Neural progenitor cell (in vitro differentiated cells): Measurements from ENCODE around the gene NLGN2. TPM values are rescaled to one million over a fixed set of nuclear protein-coding genes. Genes with fewer than 3 reads are reported as not detected.

Source experiments
- DNase-seq: peaks from one replicate; pipeline ENCODE4 v3.0.0-alpha.2; 2016; ENCODE audit warnings: low spot score
- H2AFZ ChIP-seq: fragments of 200-600 bp; sonication (generic); replicated peaks from 2 replicates; pipeline ENCODE4 v1.6.1; 2016; ENCODE audit warnings: antibody characterized with exemption
- H3F3A ChIP-seq: fragments of 200-600 bp; sonication (generic); 2 replicates; pipeline ENCODE4 v1.6.1; 2016; ENCODE audit warnings: antibody characterized with exemption, low read depth
- H3K27ac ChIP-seq: fragments of 200-600 bp; sonication (generic); 2 replicates; pipeline ENCODE4 v1.5.1; 2016; ENCODE audit warnings: mild to moderate bottlenecking
- H3K27me3 ChIP-seq: fragments of 200-600 bp; sonication (generic); 2 replicates; pipeline ENCODE4 v1.6.1; 2016; ENCODE audit warnings: mild to moderate bottlenecking, moderate library complexity
- H3K36me3 ChIP-seq: fragments of 200-600 bp; sonication (generic); 2 replicates; pipeline ENCODE4 v1.5.1; 2016
- H3K4me1 ChIP-seq: fragments of 200-600 bp; sonication (generic); 2 replicates; pipeline ENCODE4 v1.6.1; 2016; ENCODE audit warnings: mixed run types
- H3K4me2 ChIP-seq: fragments of 200-600 bp; sonication (generic); 2 replicates; pipeline ENCODE4 v1.6.1; 2016
- H3K4me3 ChIP-seq: fragments of 200-600 bp; sonication (generic); 2 replicates; pipeline ENCODE4 v1.5.1; 2016
- H3K79me2 ChIP-seq: fragments of 200-600 bp; sonication (generic); 2 replicates; pipeline ENCODE4 v1.6.1; 2016; ENCODE audit warnings: low read depth
- H3K9ac ChIP-seq: fragments of 200-600 bp; sonication (generic); 2 replicates; pipeline ENCODE4 v1.6.1; 2016
- H3K9me3 ChIP-seq: fragments of 200-600 bp; sonication (generic); 2 replicates; pipeline ENCODE4 v1.5.1; 2016; ENCODE audit warnings: low read depth
- H4K20me1 ChIP-seq: fragments of 200-600 bp; sonication (generic); 2 replicates; pipeline ENCODE4 v1.6.1; 2016; ENCODE audit warnings: low read depth
- H3K27ac Mint-ChIP-seq: 3 replicates; pipeline ENCODE4 v1.8.0; 2021; ENCODE audit warnings: mixed read lengths
- H3K27me3 Mint-ChIP-seq: 2 replicates; pipeline ENCODE4 v1.8.0; 2022; ENCODE audit warnings: low read depth, mild to moderate bottlenecking, inconsistent platforms, moderate library complexity, mixed read lengths; ENCODE audit not compliant: insufficient read depth
- H3K36me3 Mint-ChIP-seq: 3 replicates; pipeline ENCODE4 v1.8.0; 2021; ENCODE audit warnings: mixed read lengths
- H3K4me1 Mint-ChIP-seq: 3 replicates; pipeline ENCODE4 v1.8.0; 2021; ENCODE audit warnings: mixed read lengths
- H3K4me3 Mint-ChIP-seq: 3 replicates; pipeline ENCODE4 v1.8.0; 2021; ENCODE audit warnings: mild to moderate bottlenecking, moderate library complexity, mixed read lengths
- H3K9me3 Mint-ChIP-seq: 3 replicates; pipeline ENCODE4 v1.8.0; 2020; ENCODE audit warnings: mixed read lengths
- CTCF ChIP-seq: fragments of 200-600 bp; sonication (generic); IDR thresholded peaks from 2 replicates; pipeline ENCODE4 v1.5.1; 2017; ENCODE audit warnings: antibody characterized with exemption, mild to moderate bottlenecking
- EZH2 ChIP-seq: fragments of 200-600 bp; sonication (generic); IDR thresholded peaks from 2 replicates; pipeline ENCODE4 v1.6.1; 2017; ENCODE audit warnings: antibody characterized with exemption, mild to moderate bottlenecking, moderate library complexity
- EZH2phosphoT487 ChIP-seq: fragments of 200-600 bp; sonication (generic); IDR thresholded peaks from 2 replicates; pipeline ENCODE4 v1.6.1; 2017; ENCODE audit warnings: antibody characterized with exemption
- total RNA-seq: library from RNA; depleted of rRNA; stranded (reverse); fragments of >200 nt; gene quantifications from 2 replicates; pipeline ENCODE4 v1.2.3, GENCODE V29; 2015; ENCODE audit warnings: low replicate concordance

NLGN2 gene
- total RNA-seq, 1 donor from 2014 or later = 13.9 TPM

GRCh38 chr17:7442142-7442541 is 34.5 kb downstream of the NLGN2 start:
- Histone ChIP-seq H3K9ac (no peak overlapping the region), H3K36me3 (no peaks in the 10 kb centered on the region), H4K20me1 (no peaks in the 10 kb centered on the region), H3K4me3 (no peak overlapping the region), H3K79me2 (no peaks in the 10 kb centered on the region), H3K9me3 (no peaks in the 10 kb centered on the region), H3F3A (peaks cover 47% of the 10 kb centered on the region), H3K27me3 (peaks cover 61% of the 10 kb centered on the region), H2AFZ (no peak overlapping the region), H3K4me1 (peaks cover 28% of the 10 kb centered on the region), H3K4me2 (no peak overlapping the region), H3K27ac (no peak overlapping the region)
- H3K27me3 Mint-ChIP-seq = peaks cover 22% of the 10 kb centered on the region
- no peaks in the 10 kb centered on the region for H3K36me3 Mint-ChIP-seq
- H3K4me1 Mint-ChIP-seq = peaks cover 55% of the 10 kb centered on the region
- peak overlapping the region; percentile 74 for H3K4me3 Mint-ChIP-seq
- no peak overlapping the region for H3K27ac Mint-ChIP-seq
- no peak for DNase-seq
- TF ChIP-seq CTCF (no peak), EZH2phosphoT487 (no peak), EZH2 (no peak)
- H3K9me3 Mint-ChIP-seq = no peaks in the 10 kb centered on the region

- peaks cover 49% of the 10 kb centered on the region for H3K27me3 ChIP-seq
- H4K20me1 ChIP-seq = no peaks in the 10 kb centered on the region
- H3K4me1 Mint-ChIP-seq = peaks cover 50% of the 10 kb centered on the region
- H3K4me1 ChIP-seq = peaks cover 15% of the 10 kb centered on the region
- H3F3A ChIP-seq = peaks cover 31% of the 10 kb centered on the region
- H3K79me2 ChIP-seq = no peaks in the 10 kb centered on the region
- H3K9me3 ChIP-seq = no peaks in the 10 kb centered on the region
- no peaks in the 10 kb centered on the region for H3K36me3 ChIP-seq
- H3K27ac Mint-ChIP-seq = no peak overlapping the region
- peaks cover 15% of the 10 kb centered on the region for H3K27me3 Mint-ChIP-seq
- no peak overlapping the region for H3K4me2 ChIP-seq
- DNase-seq = no peak
- no peaks in the 10 kb centered on the region for H3K36me3 Mint-ChIP-seq
- TF ChIP-seq CTCF (no peak), EZH2phosphoT487 (no peak), EZH2 (no peak)
- no peak overlapping the region for H3K27ac ChIP-seq
- H3K4me3 ChIP-seq = no peak overlapping the region
- H2AFZ ChIP-seq = no peak overlapping the region
- peak overlapping the region; percentile 79 for H3K4me3 Mint-ChIP-seq
- H3K9ac ChIP-seq = no peak overlapping the region
- H3K9me3 Mint-ChIP-seq = peaks cover 3% of the 10 kb centered on the region
Observed at GRCh38 chr17:7443499-7444485, 36.1 kb downstream of the NLGN2 start.

GRCh38 chr17:7444682-7445618 is 37.3 kb downstream of the NLGN2 start, which contains the start of gene CHRNB1:
Gene CHRNB1 (plus strand): TSS chr17:7445061. CDS start chr17:7445128, 67 bp downstream.
- Histone ChIP-seq H3K4me2 (peak within 1 kb of the TSS; percentile 98), H3K9ac (no peak within 1 kb of the TSS), H3K9me3 (no peaks in the 10 kb centered on the region), H3K4me3 (peak within 1 kb of the TSS; percentile 71), H3K4me1 (peaks cover 9% of the 10 kb centered on the region), H2AFZ (peak within 1 kb of the TSS; percentile 99), H3K79me2 (no peaks in the 10 kb centered on the region), H3K36me3 (no peaks in the 10 kb centered on the region), H4K20me1 (no peaks in the 10 kb centered on the region), H3K27me3 (peaks cover 37% of the 10 kb centered on the region), H3K27ac (no peak within 1 kb of the TSS), H3F3A (peaks cover 28% of the 10 kb centered on the region)
- peaks cover 10% of the 10 kb centered on the region for H3K27me3 Mint-ChIP-seq
- peak within 1 kb of the TSS; percentile 91 for H3K27ac Mint-ChIP-seq
- H3K4me1 Mint-ChIP-seq = peaks cover 46% of the 10 kb centered on the region
- peak within 1 kb of the TSS; percentile 87 for H3K4me3 Mint-ChIP-seq
- peak; percentile 96 for DNase-seq
- no peaks in the 10 kb centered on the region for H3K36me3 Mint-ChIP-seq
- TF ChIP-seq EZH2phosphoT487 (no peak), CTCF (peak; percentile 28), EZH2 (no peak)
- peaks cover 4% of the 10 kb centered on the region for H3K9me3 Mint-ChIP-seq
